Lower leg skin (tissue), 4 donors: ENCODE data around the gene KEAP1. TPM values are rescaled to one million over a fixed set of nuclear protein-coding genes. Genes with fewer than 3 reads are reported as not detected.
A peak's percentile ranks its signal among the peaks of the same experiment; 100 is the strongest.
"Not testable (repeated sequence)": the region's sequence is repeated elsewhere in the genome, so short reads cannot be mapped to it uniquely, and the experiment has no call there.

ENCODE experiments used
- DNase-seq, 2 donors: peaks; one replicate each; pipeline ENCODE4 v3.0.0-alpha.2; 2019; ENCODE audit warnings: low spot score in 2 of 2
- H3K4me3 ChIP-seq: fragments of 200-600 bp; sonication (generic); 2 replicates; pipeline ENCODE4 v1.5.1; 2017; ENCODE audit warnings: mild to moderate bottlenecking, low read depth; ENCODE audit not compliant: poor library complexity, severe bottlenecking
- POLR2A ChIP-seq, 2 donors: fragments of 450-650 bp; IDR thresholded peaks; one replicate each; pipeline ENCODE4 v1.6.1; 2016 to 2017; ENCODE audit warnings: antibody characterized with exemption in 2 of 2, mild to moderate bottlenecking in 1 of 2, moderate library complexity in 1 of 2
- WGBS, 2 donors: methylation state at CpG; one replicate each; pipeline ENCODE4 v1.1.5; 2018; 5-methylcytosine and 5-hydroxymethylcytosine counted together
- intact Hi-C: fragments of 100-400 bp; cut with DNase I; formaldehyde crosslinking; loops from one replicate; pipeline ENCODE4 v1.15.0; 2023; ENCODE audit warnings: low total_unique reads
- total RNA-seq, 4 donors: library from RNA; depleted of rRNA; stranded (reverse); fragments of >200 nt; gene quantifications; one replicate each; pipeline ENCODE4 v1.1.0, GENCODE V29; 2016
- TF ChIP-seq, protein P1 (sequence below), 3 donors: fragments of 450-650 bp; IDR thresholded peaks; one replicate each; pipeline ENCODE4 v1.5.1; 2016; ENCODE audit warnings: antibody characterized with exemption in 3 of 3, mild to moderate bottlenecking in 3 of 3, moderate library complexity in 2 of 3

Gene KEAP1
- total RNA-seq, 4 donors from 2014 or later: 81.6 to 102 (median 89.0) TPM

DNA sequence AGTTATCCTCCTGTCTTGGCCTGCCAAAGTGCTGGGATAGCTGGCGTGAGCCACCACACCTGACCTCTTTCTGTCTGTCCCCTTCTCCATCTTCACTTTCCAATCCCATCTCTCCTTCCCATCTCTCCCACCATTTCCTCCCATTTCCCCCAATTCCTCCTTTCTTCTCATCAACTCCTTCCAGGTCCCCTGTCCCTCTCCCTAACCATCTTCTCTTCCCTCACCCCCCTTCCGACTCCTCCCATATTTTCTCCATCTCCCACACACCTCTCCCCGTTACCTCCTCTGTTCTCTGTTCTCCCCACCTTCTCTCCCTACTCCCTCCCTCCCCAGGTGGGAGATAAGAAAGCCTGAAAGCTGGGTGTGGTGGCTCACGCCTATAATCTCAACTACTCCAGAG is 40.6 kb downstream of the KEAP1 start:
- intact Hi-C loops: no loop called here
- 86 to 90% methylated on average over 4 of the region's 4 CpGs for WGBS, 2 donors
- DNase-seq: no peak
- no peak overlapping the region for H3K4me3 ChIP-seq
- TF ChIP-seq, protein P1, sequence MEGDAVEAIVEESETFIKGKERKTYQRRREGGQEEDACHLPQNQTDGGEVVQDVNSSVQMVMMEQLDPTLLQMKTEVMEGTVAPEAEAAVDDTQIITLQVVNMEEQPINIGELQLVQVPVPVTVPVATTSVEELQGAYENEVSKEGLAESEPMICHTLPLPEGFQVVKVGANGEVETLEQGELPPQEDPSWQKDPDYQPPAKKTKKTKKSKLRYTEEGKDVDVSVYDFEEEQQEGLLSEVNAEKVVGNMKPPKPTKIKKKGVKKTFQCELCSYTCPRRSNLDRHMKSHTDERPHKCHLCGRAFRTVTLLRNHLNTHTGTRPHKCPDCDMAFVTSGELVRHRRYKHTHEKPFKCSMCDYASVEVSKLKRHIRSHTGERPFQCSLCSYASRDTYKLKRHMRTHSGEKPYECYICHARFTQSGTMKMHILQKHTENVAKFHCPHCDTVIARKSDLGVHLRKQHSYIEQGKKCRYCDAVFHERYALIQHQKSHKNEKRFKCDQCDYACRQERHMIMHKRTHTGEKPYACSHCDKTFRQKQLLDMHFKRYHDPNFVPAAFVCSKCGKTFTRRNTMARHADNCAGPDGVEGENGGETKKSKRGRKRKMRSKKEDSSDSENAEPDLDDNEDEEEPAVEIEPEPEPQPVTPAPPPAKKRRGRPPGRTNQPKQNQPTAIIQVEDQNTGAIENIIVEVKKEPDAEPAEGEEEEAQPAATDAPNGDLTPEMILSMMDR (IDR thresholded peaks at IDR 0.05): no peak
- no peak for TF ChIP-seq POLR2A (IDR thresholded peaks at IDR 0.05)

DNA sequence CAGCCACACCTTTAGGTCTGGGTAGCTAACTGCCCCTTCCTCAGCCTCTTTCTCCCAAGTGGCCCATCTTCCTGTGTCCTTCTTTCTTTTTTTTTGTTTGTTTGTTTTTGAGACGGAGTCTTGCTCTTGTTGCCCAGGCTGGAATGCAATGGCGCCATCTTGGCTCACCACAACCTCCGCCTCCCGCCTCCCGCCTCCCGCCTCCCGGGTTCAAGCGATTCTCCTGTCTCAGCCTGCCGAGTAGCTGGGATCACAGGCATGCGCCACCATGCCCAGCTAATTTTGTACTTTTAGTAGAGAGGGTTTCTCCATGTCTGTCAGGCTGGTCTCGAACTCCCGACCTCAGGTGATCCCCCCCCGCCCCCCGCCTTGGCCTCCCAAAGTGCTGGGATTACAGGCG is 41.1 kb downstream of the KEAP1 start:
- intact Hi-C loops, DNase-seq, H3K4me3 ChIP-seq: not testable (repeated sequence)
- whole genome bisulfite sequencing, 2 donors: 73 to 84% methylated on average over 15 of the region's 15 CpGs

DNA sequence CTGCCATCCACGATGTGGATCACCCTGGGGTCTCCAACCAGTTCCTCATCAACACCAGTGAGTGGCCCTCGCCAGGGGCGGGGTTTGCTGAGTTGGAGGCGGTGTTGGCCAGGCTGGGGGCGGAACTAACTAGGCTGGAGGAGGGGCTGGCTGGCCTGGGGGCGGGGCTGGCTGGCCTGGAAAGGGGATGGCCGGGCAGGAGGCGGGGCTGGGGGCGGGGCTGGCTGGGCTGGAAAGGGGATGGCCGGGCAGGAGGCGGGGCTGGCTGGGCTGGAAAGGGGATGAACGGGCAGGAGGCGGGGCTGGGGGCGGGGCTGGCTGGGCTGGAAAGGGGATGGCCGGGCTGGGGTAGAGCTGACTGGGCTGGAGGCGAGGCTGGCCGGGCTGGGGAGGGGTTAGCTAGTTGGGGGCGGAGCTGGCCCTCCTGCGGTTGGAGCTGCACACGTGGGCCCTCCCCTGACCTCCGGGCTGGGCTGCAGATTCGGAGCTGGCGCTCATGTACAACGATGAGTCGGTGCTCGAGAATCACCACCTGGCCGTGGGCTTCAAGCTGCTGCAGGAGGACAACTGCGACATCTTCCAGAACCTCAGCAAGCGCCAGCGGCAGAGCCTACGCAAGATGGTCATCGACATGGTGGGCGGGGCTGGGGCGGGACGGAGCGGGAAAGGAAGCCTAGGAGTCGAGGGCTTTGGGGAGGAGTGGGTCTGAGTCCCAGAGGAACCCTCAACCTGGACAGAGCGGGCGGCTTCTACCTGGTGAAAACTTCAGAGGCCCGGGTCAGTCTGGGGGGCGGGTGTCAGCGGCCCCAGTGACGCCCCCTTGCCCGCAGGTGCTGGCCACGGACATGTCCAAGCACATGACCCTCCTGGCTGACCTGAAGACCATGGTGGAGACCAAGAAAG is 41.9 kb downstream of the KEAP1 start:
- peak; percentile 89 to 98 for DNase-seq
- no peak for TF ChIP-seq POLR2A (IDR thresholded peaks at IDR 0.05)
- TF ChIP-seq, protein P1 (IDR thresholded peaks at IDR 0.05): no peak
- intact Hi-C loops: no loop called here
- 9 to 14% methylated on average over 33 to 43 of the region's 45 CpGs for WGBS, 2 donors
- H3K4me3 ChIP-seq: no peak overlapping the region

DNA sequence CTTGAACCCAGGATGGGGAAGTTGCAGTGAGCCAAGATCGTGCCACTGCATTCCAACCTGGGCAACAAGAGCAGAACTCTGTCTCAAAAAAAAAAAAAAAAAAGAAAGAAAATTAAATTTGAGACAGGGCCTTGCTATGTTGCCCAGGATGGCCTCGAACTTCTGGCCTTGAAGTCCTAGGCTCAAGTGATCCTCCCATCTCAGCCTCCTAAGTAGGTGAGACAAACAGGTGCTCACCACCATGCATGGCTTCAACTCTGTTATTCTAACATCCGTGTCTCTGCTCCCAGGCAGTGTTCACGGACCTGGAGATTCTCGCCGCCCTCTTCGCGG is 42.5 kb downstream of the KEAP1 start:
- TF ChIP-seq, protein P1 (IDR thresholded peaks at IDR 0.05): no peak
- no peak for TF ChIP-seq POLR2A (IDR thresholded peaks at IDR 0.05)
- no peak for DNase-seq
- intact Hi-C loops: no loop called here
- H3K4me3 ChIP-seq: no peak overlapping the region
- 49 to 58% methylated on average over 8 of the region's 8 CpGs for WGBS, 2 donors

DNA sequence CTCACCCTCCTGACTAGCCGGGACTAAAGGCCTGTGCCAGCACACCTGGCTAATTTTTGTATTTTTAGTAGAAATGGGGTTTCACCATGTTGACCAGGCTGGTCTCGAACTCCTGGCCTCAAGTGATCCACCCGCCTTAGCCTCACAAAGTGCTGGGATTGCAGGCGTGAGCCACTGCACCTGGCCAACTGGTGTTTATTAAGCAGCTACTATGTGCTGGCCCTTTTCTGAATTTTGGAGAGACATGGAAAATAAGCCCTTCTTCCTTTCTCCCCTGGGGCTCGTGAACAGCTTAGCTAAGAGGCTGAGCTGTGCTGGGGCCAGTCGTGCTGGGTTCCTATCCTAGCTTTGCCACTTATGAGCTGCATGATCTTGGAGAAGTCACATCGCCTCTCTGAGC is 44.4 kb downstream of the KEAP1 start:
- DNase-seq, H3K4me3 ChIP-seq, intact Hi-C loops: not testable (repeated sequence)
- WGBS, 2 donors: 91 to 96% methylated on average over 7 of the region's 7 CpGs

DNA sequence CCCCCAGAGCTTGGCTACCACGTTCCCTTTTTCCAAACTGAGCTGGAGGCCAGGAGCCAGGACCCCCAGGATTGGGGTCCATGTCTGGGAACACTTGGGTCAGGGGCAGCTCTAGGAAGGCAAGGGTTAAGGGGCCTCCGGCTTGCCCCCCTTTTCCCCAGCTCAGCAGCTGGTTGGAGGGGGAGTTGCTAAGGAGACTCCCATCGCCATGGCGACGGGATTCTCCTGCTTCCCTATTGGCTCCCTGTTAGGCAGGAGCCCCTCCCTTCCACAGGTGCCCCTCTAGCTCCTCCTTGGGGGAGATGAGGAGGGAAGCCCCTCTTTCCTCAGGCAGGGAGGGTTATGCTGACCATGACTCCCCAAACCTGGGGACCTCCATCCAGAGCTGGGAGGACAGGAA is 48.9 kb downstream of the KEAP1 start:
- WGBS, 2 donors: 44 to 57% methylated on average over 3 to 5 of the region's 5 CpGs
- DNase-seq: no peak
- H3K4me3 ChIP-seq: no peak overlapping the region
- TF ChIP-seq, protein P1 (IDR thresholded peaks at IDR 0.05): no peak
- TF ChIP-seq POLR2A (IDR thresholded peaks at IDR 0.05): no peak
- intact Hi-C loops: no loop called here

DNA sequence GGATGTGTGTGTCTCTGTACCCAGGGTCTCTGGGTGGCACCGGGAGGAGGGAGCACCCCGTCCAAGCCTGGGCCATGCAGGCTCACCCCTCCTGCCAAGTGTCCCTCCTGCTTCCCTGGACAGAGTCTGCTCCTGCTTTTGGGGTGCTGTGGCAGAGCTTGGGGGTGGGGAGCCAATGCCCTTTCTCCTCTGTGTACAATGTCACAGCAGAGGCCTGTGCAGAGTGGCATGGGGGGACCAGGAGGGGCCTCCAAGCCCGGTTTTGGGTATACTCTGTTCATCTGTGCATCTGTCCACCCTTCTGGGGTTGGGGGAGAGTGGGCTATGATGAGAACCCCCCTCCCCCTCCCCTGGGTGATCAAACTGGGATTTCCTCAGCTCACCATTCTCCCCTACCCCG is 49.3 kb downstream of the KEAP1 start:
- intact Hi-C loops: no loop called here
- DNase-seq: no peak
- TF ChIP-seq, protein P1 (IDR thresholded peaks at IDR 0.05): no peak
- no peak for TF ChIP-seq POLR2A (IDR thresholded peaks at IDR 0.05)
- WGBS, 2 donors: 67 to 69% methylated on average over 4 of the region's 4 CpGs
- no peak overlapping the region for H3K4me3 ChIP-seq
